ENCODE measurements around the gene MOSMO.

DNA sequence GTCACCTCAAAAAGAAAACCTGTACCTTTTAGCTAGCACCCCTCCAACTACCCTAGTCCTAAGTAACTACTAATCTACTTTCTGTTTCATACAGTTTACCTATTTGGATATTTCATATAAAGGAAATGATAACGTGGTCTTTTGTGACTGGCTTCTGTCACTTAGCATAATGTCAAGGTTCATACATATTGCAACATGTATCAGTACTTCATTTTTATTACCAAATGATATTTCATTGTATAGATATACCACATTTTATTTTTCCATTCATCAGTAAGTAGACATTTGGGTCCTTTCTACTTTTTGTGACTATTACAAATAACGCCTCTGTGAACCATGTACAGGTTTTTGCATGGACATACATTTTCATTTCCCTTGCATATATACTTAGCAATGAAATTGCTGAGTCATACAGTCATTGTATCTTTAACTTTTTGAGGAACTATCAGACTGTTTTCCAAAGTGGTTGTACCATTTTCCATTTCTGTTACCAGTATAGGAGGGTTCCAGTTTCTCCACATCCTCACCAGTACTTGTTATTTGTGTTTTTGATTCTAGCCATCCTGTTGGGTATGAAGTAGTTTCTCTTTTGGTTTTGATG lies 23.7 kb downstream of the MOSMO start:
- TF ChIP-seq, protein P1, sequence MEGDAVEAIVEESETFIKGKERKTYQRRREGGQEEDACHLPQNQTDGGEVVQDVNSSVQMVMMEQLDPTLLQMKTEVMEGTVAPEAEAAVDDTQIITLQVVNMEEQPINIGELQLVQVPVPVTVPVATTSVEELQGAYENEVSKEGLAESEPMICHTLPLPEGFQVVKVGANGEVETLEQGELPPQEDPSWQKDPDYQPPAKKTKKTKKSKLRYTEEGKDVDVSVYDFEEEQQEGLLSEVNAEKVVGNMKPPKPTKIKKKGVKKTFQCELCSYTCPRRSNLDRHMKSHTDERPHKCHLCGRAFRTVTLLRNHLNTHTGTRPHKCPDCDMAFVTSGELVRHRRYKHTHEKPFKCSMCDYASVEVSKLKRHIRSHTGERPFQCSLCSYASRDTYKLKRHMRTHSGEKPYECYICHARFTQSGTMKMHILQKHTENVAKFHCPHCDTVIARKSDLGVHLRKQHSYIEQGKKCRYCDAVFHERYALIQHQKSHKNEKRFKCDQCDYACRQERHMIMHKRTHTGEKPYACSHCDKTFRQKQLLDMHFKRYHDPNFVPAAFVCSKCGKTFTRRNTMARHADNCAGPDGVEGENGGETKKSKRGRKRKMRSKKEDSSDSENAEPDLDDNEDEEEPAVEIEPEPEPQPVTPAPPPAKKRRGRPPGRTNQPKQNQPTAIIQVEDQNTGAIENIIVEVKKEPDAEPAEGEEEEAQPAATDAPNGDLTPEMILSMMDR (IDR thresholded peaks at IDR 0.05 in 8 of 11, conservative IDR thresholded peaks at IDR 0.05 in 3 of 11) = no peak
- TF ChIP-seq POLR2AphosphoS5 (IDR thresholded peaks at IDR 0.05) = no peak
